H1 (cell line): ENCODE measurements around the gene CGREF1. TPM values are rescaled to one million over a fixed set of nuclear protein-coding genes. Genes with fewer than 3 reads are reported as not detected.

Source experiments
- CHD7 ChIP-seq: fragments of 300-600 bp; sonication (generic); IDR thresholded peaks from 2 replicates; pipeline ENCODE4 v1.7.1; 2012; ENCODE audit warnings: low read length, moderate library complexity, mild to moderate bottlenecking, inconsistent platforms; ENCODE audit not compliant: insufficient replicate concordance
- polyA plus RNA-seq, 7 experiments: library from polyadenylated mRNA; depleted of rRNA in 3 of 7; stranded (reverse) in 5 of 7; unstranded in 2 of 7; fragments of >200 nt in 5 of 7; fragments of 200-250 nt in 2 of 7; gene quantifications; 1 replicate in 5 of 7; 2 replicates in 1 of 7; 4 replicates in 1 of 7; pipeline versions ENCODE4 v1.2.1 to v1.2.3, GENCODE V29; 2011 to 2013; ENCODE audit warnings: missing spikeins in 2 of 7, mixed read lengths in 2 of 7
- total RNA-seq: library from RNA; stranded (reverse); fragmentation: NEBNext Ultra II Directional; extraction: Animal tissue kit (Norgen Biotek cat#: 25700); gene quantifications from 2 replicates; pipeline ENCODE4 v1.2.1, GENCODE V29; 2021

CGREF1 gene
- total and polyA plus RNA-seq, 2 of the 8 experiments (the other 6 are each of a cell fraction or from before 2014, with no cell fraction given), result 2.5 to 3.4 TPM

GRCh38 chr2:27085062-27085672 is 33.8 kb downstream of the CGREF1 start (continued):
- no peak for TF ChIP-seq CHD7
